COR-L47 (cell line): ENCODE measurements around the gene GPR108.

Source experiments
- DNase-seq: peaks from one replicate; lab custom pipeline; 2025; lab: John Stamatoyannopoulos, UW

Gene GPR108

DNA sequence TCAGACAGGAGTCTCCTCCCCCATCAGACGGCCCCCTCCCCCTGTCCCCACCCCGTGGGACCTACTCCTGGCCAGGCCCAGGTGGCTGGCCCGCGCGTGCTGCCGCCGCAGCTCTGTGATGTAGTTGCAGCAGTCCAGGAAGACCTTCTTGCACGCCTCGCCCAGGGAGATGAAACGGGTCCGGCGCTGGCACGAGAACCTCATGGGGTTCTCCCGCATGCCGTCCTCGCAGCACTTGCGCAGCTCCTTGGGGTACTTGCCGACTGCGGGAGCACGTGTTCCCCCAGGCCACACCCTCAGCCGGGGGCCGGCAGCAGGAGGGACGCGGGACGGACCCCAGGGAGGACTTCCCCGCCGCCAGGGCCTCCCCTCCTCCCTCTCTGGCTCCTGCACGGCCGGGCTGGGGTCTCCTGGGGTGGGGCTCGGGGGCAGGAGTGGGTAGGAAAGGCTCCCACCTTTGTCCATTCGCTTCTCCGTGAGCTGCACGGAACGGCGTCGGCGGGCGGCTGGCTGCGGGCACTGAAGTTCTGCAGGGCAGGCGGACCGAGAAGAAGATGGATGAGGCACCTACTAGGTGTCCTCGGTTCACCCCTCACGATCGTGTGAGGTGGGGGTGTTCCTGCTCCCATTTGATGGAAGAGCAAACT lies 30.2 kb downstream of the GPR108 start:
- no peak for DNase-seq

DNA sequence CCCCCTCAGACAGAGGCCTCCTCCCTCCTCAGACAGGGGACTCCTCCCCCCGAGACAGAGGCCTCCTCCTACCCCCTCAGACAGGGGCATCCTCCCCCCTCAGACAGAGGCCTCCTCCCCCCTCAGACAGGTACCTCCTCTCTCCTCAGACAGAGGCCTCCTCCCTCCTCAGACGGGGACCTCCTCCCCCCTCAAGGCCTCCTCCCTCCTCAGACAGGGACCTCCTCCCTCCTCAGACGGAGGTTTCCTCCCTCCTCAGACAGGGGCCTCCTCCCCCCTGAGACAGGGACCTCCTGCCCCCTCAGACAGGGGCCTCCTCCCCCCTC lies 30.8 kb downstream of the GPR108 start:
- DNase-seq = no peak

DNA sequence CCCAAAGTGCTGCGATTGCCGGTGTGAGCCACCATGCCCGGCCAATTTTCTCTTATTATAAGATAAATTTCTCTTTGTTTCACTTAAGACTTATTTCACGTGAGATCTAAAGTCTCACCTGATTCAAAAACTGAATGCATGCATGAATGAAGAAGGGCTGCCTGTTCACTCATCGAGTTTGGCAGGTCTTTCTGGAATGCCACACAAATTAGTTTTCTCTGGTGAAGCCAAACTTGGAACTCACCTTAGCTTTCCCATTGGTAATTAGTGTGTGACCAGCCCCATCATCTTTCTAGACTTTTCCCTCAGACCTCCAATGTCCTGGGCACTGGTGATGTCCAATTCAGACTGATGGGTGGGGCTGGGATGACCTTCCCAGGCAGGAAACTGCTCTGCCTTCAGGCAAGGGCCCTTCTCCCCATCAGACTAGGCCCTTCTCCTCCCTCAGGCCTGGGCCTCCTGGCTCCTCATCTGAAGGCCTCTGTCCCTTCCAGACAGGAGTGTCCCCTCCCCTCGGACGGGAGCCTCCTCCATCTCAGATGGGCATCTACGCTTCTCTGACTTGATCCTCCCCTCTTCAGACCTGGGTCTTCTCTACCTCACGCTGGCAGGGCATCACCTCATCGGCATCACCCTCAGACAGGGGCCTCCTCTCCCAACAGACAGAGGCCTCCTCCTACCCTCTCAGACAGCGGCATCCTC lies 31.3 kb downstream of the GPR108 start:
- no peak for DNase-seq

DNA sequence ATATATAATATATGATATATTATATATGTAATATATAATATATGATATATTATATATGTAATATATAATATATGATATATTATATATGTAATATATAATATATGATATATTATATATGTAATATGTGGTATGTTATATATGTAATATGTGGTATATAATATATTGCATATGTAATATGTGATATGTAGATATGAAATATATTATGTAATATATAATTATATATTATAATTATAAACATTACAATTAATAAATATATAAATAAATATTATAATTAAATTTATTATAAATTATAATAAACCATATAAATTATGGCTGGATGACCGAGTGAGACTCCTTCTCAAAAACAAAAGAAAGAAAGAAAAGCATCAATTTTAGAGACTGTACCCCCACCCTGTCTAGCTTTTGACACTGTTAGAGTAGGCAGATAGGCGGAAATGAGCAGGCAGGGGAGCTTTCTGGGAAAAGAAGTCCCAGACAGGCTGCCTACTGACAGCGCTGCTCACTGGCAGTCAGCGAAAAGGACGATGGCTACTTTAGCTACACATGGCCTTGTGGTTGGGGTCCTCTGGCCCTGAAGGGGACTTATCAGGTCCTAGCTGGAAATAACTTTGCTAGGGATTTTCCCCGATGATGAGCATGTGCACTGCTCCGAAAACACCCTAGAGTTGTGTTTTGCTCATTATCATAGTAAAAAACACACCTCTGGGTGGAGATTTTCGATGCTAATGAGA lies 36.6 kb downstream of the GPR108 start:
- DNase-seq = no peak

DNA sequence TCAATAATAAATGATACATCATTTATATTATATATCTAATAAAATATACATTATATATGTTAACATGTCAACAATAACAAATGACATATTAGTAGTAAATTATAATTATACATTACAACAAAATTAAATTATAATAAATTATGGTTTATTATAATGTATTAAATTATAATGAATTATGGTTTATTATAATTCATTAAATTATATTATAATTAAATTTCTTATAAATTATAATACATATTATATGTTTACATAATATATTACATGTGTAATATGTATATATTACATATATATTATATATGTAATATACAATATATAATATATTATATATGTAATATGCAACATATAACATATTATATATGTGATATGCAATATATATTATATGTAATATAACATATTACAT lies 37.4 kb downstream of the GPR108 start:
- DNase-seq = no peak

DNA sequence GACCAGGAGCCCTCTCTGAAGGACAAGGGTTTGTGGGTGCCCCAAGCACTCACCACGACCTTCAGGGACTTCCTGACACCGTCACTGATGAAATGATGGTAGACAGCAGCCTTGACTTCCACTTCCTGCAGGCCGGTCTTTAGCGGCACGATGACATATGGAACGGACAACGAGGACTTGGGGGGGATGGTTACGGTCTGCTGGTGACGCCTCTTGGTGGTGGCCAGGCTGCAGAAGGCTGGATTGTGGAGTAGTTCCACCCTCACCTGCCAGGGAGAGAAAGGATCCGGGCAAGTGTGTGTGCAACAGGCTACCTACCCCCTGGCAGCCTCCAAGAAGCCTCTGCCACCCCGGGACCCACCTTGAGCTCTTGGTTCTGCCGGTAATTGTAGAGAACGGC lies 40.1 kb downstream of the GPR108 start:
- DNase-seq = no peak

DNA sequence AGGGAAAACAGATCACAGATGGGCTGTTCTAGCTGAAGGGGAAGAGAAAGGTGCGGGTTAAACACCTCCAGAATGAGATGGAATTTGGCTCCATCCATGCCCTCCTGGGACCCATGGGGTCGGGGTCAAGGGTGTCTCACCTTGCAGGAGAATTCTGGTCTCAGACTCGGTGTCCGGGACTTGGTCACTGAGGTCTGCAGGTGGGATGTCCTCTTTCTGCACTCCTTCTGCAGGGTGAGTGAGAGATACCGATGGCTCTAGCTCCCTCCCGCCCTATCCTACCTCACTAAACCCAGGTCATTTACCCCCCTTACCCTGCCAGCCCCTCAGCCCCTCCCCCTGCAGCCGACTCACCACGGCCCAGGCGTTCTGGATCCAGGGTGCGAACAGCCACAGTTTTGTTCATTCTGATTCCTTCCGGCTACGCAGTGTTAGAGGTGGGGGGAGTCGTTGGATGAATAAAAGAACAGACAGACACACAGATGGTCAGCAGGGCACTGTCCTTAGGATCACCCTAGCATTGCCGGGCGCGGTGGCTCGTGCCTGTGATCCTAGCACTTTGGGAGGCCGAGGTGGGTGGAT lies 41.0 kb downstream of the GPR108 start:
- no peak for DNase-seq

DNA sequence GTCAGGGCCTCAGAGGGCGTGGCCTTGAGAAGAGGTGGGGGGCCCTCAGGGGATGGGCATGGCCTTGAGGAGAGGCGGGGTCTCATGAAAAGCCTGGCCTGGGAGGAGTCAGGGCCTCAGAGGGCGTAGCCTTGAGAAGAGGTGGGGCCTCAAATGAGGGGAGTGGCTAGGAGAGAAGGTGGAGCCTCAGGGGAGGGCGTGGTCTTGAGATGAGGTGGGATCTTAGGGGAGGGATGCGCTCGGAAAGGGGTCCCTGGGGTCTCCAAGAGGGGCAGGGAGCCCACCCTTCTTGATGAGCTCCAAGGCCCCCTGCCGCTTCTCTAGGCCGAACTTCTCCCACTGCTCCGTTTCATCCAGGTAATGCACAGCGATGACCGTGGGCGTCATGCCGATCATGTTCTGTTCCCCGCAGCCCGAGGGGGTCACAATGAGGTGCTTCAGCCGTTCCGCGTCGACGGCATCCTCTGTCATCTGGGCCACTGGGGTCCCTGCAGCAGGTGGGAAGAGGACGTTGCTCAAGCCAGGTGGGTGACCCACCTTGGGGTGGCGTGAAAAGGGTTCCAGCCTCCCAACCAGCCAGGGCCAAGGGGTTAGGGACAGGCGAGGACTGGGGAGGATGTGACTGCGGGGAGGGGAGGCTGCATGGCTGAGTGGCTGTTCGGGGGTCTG lies 43.1 kb downstream of the GPR108 start:
- DNase-seq = no peak

DNA sequence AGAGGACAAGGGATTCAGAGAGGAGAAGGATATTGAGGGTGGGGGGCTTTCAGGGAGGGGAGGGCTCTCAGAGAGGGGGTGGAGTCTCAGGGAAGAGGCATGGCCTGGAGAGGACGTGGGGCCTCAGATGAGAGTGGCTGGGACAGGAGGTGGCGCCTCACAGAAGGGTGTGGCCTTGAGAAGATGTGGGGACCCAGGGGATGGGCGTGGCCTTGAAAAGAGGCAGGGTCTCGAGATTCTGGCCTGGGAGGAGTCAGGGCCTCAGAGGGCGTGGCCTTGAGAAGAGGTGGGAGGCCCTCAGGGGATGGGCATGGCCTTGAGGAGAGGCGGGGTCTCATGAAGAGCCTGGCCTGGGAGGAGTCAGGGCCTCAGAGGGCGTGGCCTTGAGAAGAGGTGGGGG lies 43.7 kb downstream of the GPR108 start:
- no peak for DNase-seq

DNA sequence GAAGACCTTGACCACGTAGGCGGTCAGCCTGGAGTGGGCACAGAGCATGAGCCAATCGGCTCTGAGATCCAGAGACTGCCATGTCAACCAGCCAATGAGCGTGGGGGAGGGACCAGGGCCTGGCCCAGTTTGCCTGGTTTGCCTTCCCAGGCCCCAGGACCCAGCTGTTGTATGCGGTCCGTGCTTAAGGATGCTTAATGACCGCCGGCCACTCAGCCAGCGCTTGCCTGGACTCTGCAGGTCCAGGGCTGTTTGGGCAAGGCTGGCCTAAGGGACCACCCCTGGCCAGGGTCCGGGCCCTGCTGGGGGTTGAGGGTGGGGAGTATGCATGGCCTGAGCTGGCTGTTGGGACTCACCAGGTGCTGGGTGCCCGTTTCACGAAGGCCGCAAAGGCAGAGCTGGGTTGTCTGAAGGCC lies 44.3 kb downstream of the GPR108 start:
- no peak for DNase-seq

DNA sequence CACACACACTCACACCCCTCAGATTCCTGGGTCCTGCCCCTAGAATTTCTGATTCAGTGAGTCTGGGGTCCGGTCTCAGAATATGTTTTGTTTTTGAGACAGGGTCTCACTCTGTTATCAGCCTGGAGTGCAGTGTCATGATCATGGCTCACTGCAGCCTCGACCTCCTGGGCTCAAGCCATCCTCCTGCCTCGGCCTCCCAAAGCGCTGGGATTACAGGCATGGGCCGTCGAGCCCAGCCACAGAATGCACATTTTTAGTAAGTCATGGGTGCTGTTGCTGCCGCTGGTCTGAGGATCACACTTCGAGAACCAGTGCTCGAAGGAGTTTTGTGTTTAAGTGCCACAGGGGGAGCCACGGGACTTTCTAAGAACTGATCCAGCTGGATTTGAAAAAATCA lies 45.4 kb downstream of the GPR108 start:
- DNase-seq = no peak

DNA sequence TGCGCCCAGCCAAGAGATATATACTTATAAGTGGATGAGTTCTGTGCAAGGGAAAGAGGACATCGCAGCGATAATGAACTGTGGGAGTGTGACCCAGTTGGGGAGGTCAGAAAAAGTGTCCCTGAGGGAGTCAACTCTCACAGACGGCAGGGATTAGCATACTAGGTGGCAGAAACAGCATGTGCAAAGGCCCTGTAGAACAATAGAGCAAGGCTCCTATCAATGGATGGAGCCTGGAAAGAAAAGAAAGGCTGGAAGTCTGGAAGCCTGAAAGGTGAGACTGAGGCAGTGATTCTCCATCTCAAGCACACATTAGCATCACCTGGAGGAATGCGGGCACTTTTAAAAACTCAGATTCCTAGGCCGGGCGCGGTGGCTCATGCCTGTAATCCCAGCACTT lies 46.0 kb downstream of the GPR108 start:
- DNase-seq = no peak

DNA sequence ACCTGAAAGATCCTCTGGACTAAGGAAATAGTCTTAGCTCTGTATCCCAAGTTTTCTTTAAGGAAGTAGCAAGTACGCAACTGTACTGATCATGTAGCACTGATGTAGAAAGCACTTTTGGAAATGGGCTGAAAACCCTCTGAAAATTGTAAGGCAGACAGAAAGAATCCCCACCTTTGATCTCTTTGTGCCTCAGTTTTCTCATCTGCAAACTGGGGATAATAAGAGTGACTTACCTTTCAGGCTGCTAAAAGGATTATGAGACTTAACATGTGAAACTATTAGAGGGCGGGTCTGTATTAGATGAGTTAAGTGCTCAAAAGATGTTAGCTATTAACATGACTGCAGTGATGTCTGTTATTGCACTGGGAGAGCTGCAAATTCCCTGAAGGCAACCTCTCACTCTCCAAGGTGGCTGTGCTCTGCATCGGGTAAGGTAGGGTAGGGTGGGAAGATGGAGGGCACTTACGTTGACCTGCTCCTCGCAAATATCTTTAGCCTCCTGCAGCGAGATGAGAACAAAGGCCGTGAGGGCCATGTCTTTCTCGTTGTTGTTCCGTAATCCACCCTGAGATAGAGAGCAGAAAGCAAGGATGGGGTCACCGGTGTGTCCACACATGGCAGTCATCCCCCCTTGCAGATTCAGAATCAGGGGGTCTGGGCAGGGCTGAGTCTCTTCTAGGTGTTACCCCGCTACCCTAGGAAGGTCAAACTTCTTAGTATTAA lies 47.1 kb downstream of the GPR108 start:
- DNase-seq = no peak

DNA sequence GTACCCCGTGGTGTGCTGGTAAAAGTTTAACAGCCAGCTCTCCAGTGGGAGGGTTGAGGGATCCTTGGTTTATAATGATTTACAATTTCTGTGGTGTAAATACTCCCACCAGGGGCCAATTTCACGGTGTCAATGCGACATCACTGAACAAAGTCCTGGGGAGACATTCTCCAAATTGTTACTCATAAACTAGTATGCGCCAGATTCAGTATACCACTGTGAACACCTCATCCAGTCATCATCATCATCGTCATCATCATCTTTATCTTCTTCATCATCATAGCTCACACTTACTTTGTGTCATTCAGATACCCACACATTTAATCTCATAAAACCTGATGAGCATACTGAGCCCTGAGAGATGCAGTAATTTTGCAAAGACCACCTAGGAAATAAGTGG lies 50.3 kb downstream of the GPR108 start:
- DNase-seq = no peak

DNA sequence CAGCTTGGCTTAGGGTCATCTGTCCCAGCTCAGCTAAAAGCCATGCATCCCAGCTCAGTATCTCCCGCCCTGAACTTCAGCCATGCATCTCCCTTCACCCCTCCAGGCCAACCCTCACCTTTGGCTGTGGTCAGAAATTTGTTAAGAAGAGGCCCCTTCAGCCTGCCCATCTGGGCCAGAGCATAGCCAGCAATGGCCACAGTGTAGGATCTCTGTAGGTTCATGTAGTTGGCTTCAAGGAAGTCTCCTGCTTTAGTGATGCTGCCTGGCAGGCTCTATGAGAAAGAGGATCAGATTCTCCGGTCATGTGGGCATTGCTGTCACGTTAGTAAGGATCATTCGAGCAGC lies 50.8 kb downstream of the GPR108 start:
- no peak for DNase-seq

DNA sequence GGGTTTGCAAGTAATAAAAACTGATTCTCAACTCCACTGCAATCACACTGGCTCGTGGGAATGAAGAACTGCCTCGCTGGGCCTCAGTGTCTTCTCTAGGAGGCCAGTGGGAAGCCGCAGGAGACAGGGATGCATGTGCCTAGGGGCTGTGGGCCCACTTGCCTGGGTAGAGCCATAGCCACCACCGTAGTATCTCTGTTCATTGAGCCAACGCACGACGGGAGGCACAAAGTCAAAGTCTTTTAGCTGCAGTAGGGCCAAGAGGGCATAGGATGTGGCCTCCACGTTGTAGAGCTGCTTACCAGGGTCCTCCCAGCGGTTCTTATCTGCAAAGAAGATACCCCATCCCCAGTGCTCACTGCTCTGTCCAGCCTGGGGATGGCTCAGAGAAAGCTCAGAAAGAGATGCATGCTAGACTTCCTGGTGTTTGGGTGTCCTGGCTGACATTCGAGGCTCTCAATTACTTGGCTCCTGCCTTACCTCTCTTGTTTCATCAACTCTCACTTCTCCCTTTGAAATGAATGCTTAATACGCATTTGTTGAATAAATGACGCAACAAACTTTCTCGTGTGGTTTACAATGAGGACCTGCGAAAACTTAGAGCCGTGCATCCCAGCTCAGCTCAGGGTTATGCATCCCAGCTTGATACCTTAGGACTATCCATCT lies 51.3 kb downstream of the GPR108 start:
- DNase-seq = no peak

DNA sequence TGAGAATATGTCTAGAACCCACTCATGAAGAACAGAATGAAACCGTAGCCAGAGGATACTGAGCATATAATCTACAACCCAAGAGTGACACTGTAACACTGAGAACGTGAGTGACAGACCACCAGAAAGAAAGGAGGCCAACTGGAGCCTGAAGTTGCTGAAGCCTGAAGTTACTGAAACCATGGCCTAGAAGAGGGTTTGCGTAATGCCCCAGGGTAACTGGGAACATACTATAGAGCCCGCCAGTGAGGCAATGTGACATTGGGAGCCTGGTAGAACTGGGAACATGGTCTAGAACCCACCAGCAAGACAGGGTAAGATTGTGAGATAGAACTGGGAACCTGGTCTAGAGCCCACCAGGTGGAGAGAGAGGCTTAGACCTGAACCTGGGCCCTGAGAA lies 51.9 kb downstream of the GPR108 start:
- DNase-seq = no peak

DNA sequence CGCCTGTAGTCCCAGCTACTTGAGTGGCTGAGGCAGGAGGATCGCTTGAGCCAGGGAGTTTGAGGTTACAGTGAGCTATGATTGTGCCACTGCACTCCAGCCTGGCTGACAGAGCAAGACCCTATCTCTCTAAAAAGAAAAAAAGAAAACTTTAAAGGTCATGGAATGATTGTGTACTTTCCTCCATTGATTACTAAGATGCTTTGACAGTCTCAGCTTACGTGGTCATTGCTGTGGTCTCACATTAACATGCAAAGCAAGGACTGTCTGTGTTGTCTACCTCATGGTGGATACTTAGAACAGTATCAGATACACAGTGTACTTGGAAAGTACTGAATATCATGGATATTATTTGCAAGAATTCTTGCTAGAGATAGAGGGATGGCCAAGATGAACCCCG lies 53.4 kb downstream of the GPR108 start:
- DNase-seq = no peak

DNA sequence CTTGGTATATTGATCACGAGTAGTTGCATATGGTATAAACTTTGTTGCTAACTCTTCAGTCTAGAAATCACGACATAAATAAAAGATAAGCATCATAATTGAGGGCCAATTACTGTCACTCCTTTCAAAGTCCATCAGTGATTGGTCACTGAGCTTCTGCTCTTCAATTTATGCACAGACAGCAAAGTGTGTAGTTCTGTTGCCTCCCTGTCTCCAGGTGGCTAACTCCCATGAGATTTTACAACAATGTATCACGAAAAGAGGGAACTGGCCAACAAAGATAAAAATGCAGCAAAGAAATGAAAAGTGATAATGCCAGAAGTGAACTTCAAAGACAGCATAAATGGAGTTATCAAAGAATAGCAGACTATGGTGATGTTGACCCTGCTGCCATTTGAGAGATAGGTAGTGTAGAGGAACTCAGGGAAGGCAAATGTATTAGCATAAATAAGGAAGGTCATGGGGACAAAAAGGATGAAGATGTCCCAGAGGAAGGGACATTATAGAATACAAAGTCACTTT lies 54.7 kb downstream of the GPR108 start:
- no peak for DNase-seq

DNA sequence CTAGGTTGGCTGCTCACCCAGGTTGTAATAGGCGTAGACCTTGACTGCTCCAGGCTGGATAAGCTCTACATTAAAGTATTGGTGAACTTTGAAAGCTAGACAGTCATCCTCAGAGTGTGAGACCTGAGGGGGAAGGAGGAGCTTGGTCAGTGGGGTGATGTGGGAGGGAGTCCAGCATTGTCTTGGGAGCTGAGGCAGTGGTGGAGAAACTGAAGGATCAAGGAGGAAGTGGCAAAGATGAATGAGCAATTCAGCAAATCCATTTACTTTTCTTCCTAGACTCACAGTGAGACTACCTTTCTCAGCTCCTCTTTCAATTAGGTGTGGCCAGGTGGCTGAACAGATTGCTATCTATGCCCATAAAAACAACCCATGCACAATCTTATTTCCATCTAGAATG lies 57.2 kb downstream of the GPR108 start:
- no peak for DNase-seq
